Psoas muscle (tissue), 8 donors: ENCODE data around the gene MRC1. TPM values are rescaled to one million over a fixed set of nuclear protein-coding genes. Genes with fewer than 3 reads are reported as not detected.

Source experiments
- ATAC-seq, 4 donors: fragments of 200-7000 bp; cut with Tn5 transposase; one replicate each; pipeline ENCODE4 v1.9.1; 2020; ENCODE audit warnings: moderate library complexity in 3 of 4, mild to moderate bottlenecking in 2 of 4
- DNase-seq, 2 donors: peaks; one replicate each; pipeline ENCODE4 v3.0.0-alpha.2; 2020
- H3K27ac ChIP-seq: fragments of 200-600 bp; one replicate; pipeline ENCODE4 v1.8.0; 2022
- H3K27me3 ChIP-seq, 3 donors: fragments of 200-600 bp in 1 of 3; one replicate each; pipeline versions ENCODE4 v1.6.1 to v1.8.0; 2013 to 2022; ENCODE audit warnings: low read length in 2 of 3, mild to moderate bottlenecking in 2 of 3, moderate library complexity in 1 of 3; ENCODE audit not compliant: insufficient read depth in 3 of 3
- H3K36me3 ChIP-seq, 2 donors: fragments of 200-600 bp in 1 of 2; one replicate each; pipeline versions ENCODE4 v1.6.1 to v1.8.0; 2013 to 2022; ENCODE audit warnings: low read depth in 1 of 2, mild to moderate bottlenecking in 1 of 2, moderate library complexity in 1 of 2; ENCODE audit not compliant: insufficient read depth in 1 of 2
- H3K4me1 ChIP-seq: fragments of 200-600 bp; one replicate; pipeline ENCODE4 v1.8.0; 2022
- H3K4me3 ChIP-seq: fragments of 200-600 bp; one replicate; pipeline ENCODE4 v1.8.0; 2022; ENCODE audit warnings: mild to moderate bottlenecking
- H3K9me3 ChIP-seq: fragments of 200-600 bp; one replicate; pipeline ENCODE4 v1.8.0; 2022
- CTCF ChIP-seq: fragments of 200-600 bp; IDR thresholded peaks from one replicate; pipeline ENCODE4 v1.8.0; 2022; ENCODE audit warnings: antibody characterized with exemption
- WGBS, 3 donors: extraction: QIAGEN DNeasy Blood & Tissue Kit; methylation state at CpG; one replicate each; pipeline versions ENCODE4 v1.1.6 to v1.1.7; 2013; 5-methylcytosine and 5-hydroxymethylcytosine counted together
- intact Hi-C, 2 donors: fragments of 100-400 bp; cut with DNase I; formaldehyde crosslinking; loops; one replicate each; pipeline versions ENCODE4 v1.11.0 to v1.14.2; 2022
- polyA plus RNA-seq, 3 donors: library from polyadenylated mRNA; stranded (reverse); fragments of 200-250 nt; gene quantifications; one replicate each; pipeline ENCODE4 v1.2.3, GENCODE V29; 2013
- total RNA-seq, 4 donors: library from RNA; stranded (reverse); fragmentation: NEBNext Ultra II Directional in 2 of 4; extraction: Animal tissue kit (Norgen Biotek cat#: 25700) in 2 of 4; gene quantifications; one replicate each; pipeline versions ENCODE4 v1.2.1 to v1.2.4, GENCODE V29; 2021 to 2023
- donor health status: healthy with polysubstance abuse.
- donor health status: DM: no; HTN: no; CAD: no; lungs with moderate emphysema.
- donor health status: Bipolar disorder and iron deficiency.
- donor health status: healthy.
- donor health status: DM: yes; HTN: yes; CAD: no.
- donor health status: DM: no; HTN: no; CAD: no.
- donor health status: DM: no; HTN: no; CAD: no.
- donor health status: DM: yes; HTN: yes; CAD: no.

The MRC1 gene
- total and polyA plus RNA-seq, 7 donors = 1.6 to 16.4 (median 9.3) TPM

GRCh38 chr10:17781856-17782255 lies 27.3 kb upstream of the MRC1 start:
- Histone ChIP-seq H3K4me1 (peaks cover 26% of the 10 kb centered on the region), H3K9me3 (no peaks in the 10 kb centered on the region), H3K27me3 (no peaks in the 10 kb centered on the region), H3K4me3 (no peak overlapping the region), H3K36me3 (no peaks in the 10 kb centered on the region), H3K27ac (peak overlapping the region; percentile 86)
- no peak for DNase-seq
- intact Hi-C loops = loop anchor here in 1 of 2 donors (5.0 kb wide), 1 partner anchor 35 kb away; no protein-coding TSS in a partner anchor
- TF ChIP-seq CTCF = no peak
- peak in 1 of 4 donors; percentile 32 for ATAC-seq
- 35 to 74% (median 42%) methylated on average over 2 of the region's 2 CpGs for WGBS, 3 donors

GRCh38 chr10:17782921-17783665 lies 26.1 kb upstream of the MRC1 start:
- 16 to 23% (median 18%) methylated on average over 16 of the region's 16 CpGs for WGBS, 3 donors
- peak overlapping the region; percentile 86 for H3K27ac ChIP-seq
- H3K36me3 ChIP-seq = no peaks in the 10 kb centered on the region
- intact Hi-C loops = loop anchor here in 1 of 2 donors (5.0 kb wide), 1 partner anchor 36 kb away; no protein-coding TSS in a partner anchor
- DNase-seq = peak; percentile 53 to 82
- peaks cover 26% of the 10 kb centered on the region for H3K4me1 ChIP-seq
- H3K9me3 ChIP-seq = no peaks in the 10 kb centered on the region
- H3K4me3 ChIP-seq = peak overlapping the region; percentile 42
- no peaks in the 10 kb centered on the region for H3K27me3 ChIP-seq
- ATAC-seq = peak; percentile 92 to 96 (median 94)
- TF ChIP-seq CTCF = no peak

- H3K4me3 ChIP-seq = peak overlapping the region; percentile 42
- no peaks in the 10 kb centered on the region for H3K36me3 ChIP-seq
- DNase-seq = no peak
- H3K27ac ChIP-seq = peak overlapping the region; percentile 86
- 6 to 38% (median 11%) methylated on average over 1 of the region's 1 CpG for WGBS, 3 donors
- H3K9me3 ChIP-seq = no peaks in the 10 kb centered on the region
- no peak for TF ChIP-seq CTCF
- ATAC-seq = peak in 2 of 4 donors; percentile 40 to 47
- H3K4me1 ChIP-seq = peaks cover 26% of the 10 kb centered on the region
- intact Hi-C loops = loop anchor here in 1 of 2 donors (5.0 kb wide), 1 partner anchor 36 kb away; no protein-coding TSS in a partner anchor
- no peaks in the 10 kb centered on the region for H3K27me3 ChIP-seq
Observed at GRCh38 chr10:17783751-17784150, 25.4 kb upstream of the MRC1 start.

GRCh38 chr10:17784688-17785087 lies 24.5 kb upstream of the MRC1 start:
- 57 to 73% (median 64%) methylated on average over 3 of the region's 3 CpGs for WGBS, 3 donors
- no peak overlapping the region for H3K4me3 ChIP-seq
- H3K9me3 ChIP-seq = no peaks in the 10 kb centered on the region
- no peak for DNase-seq
- peaks cover 26% of the 10 kb centered on the region for H3K4me1 ChIP-seq
- H3K27ac ChIP-seq = peak overlapping the region; percentile 86
- H3K36me3 ChIP-seq = no peaks in the 10 kb centered on the region
- no peak for ATAC-seq
- no peaks in the 10 kb centered on the region for H3K27me3 ChIP-seq
- TF ChIP-seq CTCF = no peak
- intact Hi-C loops = loop anchor here in 1 of 2 donors (5.0 kb wide), 1 partner anchor 37 kb away; no protein-coding TSS in a partner anchor
